K562 (cell line): Measurements from ENCODE around the gene OSM. TPM values are rescaled to one million over a fixed set of nuclear protein-coding genes. Genes with fewer than 3 reads are reported as not detected.

Source experiments
- ATAC-seq: fragments of 200-7000 bp; cut with Tn5 transposase; 3 replicates; pipeline ENCODE4 v1.9.1; 2020; ENCODE audit warnings: moderate library complexity
- BruUV-seq: library from RNA; stranded (reverse); fragments of 400-500 nt; replicated peaks from 2 replicates; lab custom pipeline; 2021; lab: Mats Ljungman, UMichigan
- CTCF ChIA-PET: fragments of 300-600 bp; formaldehyde crosslinking; extraction: SDS; loops from one replicate; lab custom pipeline; 2021; ENCODE audit warnings: low intra/inter-chr PET ratio; lab: Yijun Ruan, JAX
- POLR2A ChIA-PET: fragments of 300-600, 350-650 bp; sonication (Branson Sonifier 250); formaldehyde crosslinking; extraction: SDS; loops from one replicate; lab custom pipeline; 2021; ENCODE audit warnings: antibody characterized with exemption, inconsistent platforms; lab: Yijun Ruan, JAX
- DNase-seq, 4 experiments: peaks; one replicate each; pipeline versions ENCODE4 v3.0.0 to v3.0.0-alpha.2; 2011 to 2018; ENCODE audit warnings: low spot score in 3 of 4, mixed read lengths in 3 of 4; ENCODE audit errors: extremely low read depth in 1 of 4
- FAIRE-seq: peaks from 2 replicates; lab custom pipeline; 2011; peaks lifted over from hg19 to GRCh38; lab: Jason Lieb, UNC
- H2AFZ ChIP-seq: 2 replicates; pipeline ENCODE4 v1.6.0; 2011; ENCODE audit warnings: low read depth, low read length, control low read depth, inconsistent platforms
- H3K27ac ChIP-seq: fragments of 200-600 bp; 3 replicates; pipeline ENCODE4 v1.8.0; 2011; ENCODE audit warnings: low read depth, mild to moderate bottlenecking, control low read depth, inconsistent platforms, low read length, moderate library complexity, mixed read lengths; ENCODE audit errors: extremely low read depth
- H3K27me3 ChIP-seq, 2 experiments: fragments of 300-600 bp in 1 of 2; 2 replicates in 1 of 2; 3 replicates in 1 of 2; pipeline versions ENCODE4 v1.6.0 to v1.8.0; 2011; ENCODE audit warnings: inconsistent platforms in 2 of 2, low read length in 2 of 2, mild to moderate bottlenecking in 1 of 2, mixed read lengths in 1 of 2, moderate library complexity in 1 of 2; ENCODE audit not compliant: control insufficient read depth in 2 of 2, insufficient read depth in 2 of 2
- H3K36me3 ChIP-seq: fragments of 300-600 bp; 3 replicates; pipeline ENCODE4 v1.8.0; 2011; ENCODE audit warnings: mild to moderate bottlenecking, low read length, inconsistent platforms; ENCODE audit not compliant: control insufficient read depth, insufficient read depth
- H3K4me1 ChIP-seq, 2 experiments: fragments of 200-600 bp in 1 of 2; replicated peaks in 1 of 2; 2 replicates in 1 of 2; 3 replicates in 1 of 2; pipeline versions ENCODE4 v1.5.1 to v1.8.0; 2011; ENCODE audit warnings: inconsistent platforms in 2 of 2, low read length in 2 of 2, mild to moderate bottlenecking in 1 of 2, mixed read lengths in 1 of 2, moderate library complexity in 1 of 2; ENCODE audit not compliant: control insufficient read depth in 2 of 2, insufficient read depth in 2 of 2
- H3K4me2 ChIP-seq: 2 replicates; pipeline ENCODE4 v1.6.1; 2011; ENCODE audit warnings: low read length, control low read depth, inconsistent platforms, mixed read lengths; ENCODE audit not compliant: insufficient read depth
- H3K4me3 ChIP-seq: fragments of 200-600 bp; sonication (generic), shearing (Covaris generic); 2 replicates; pipeline ENCODE4 v1.5.1; 2016; ENCODE audit warnings: control low read depth, inconsistent platforms
- H3K79me2 ChIP-seq: fragments of 200-600 bp; 3 replicates; pipeline ENCODE4 v1.8.0; 2011; ENCODE audit warnings: low read length, inconsistent platforms; ENCODE audit not compliant: control insufficient read depth, insufficient read depth
- H3K9ac ChIP-seq, 2 experiments: 2 replicates each; pipeline versions ENCODE4 v1.6.0 to v1.6.1; 2011; ENCODE audit warnings: low read depth in 2 of 2, low read length in 2 of 2, control low read depth in 1 of 2, inconsistent platforms in 1 of 2, mild to moderate bottlenecking in 1 of 2, mixed read lengths in 1 of 2; ENCODE audit not compliant: insufficient read depth in 1 of 2
- H3K9me1 ChIP-seq: one replicate; pipeline ENCODE4 v1.6.0; 2011; ENCODE audit warnings: inconsistent platforms, mild to moderate bottlenecking, low read length, moderate library complexity; ENCODE audit not compliant: control insufficient read depth, insufficient read depth
- H3K9me3 ChIP-seq: replicated peaks from 2 replicates; pipeline ENCODE4 v1.5.1; 2011; ENCODE audit warnings: low read depth, low read length, inconsistent platforms; ENCODE audit not compliant: control insufficient read depth, insufficient read depth
- H4K20me1 ChIP-seq: replicated peaks from 2 replicates; pipeline ENCODE4 v1.6.1; 2011; ENCODE audit warnings: low read length, inconsistent platforms, mixed read lengths; ENCODE audit not compliant: control insufficient read depth, insufficient read depth
- HDAC3 ChIP-seq: fragments of 450-650 bp; IDR thresholded peaks from 2 replicates; pipeline ENCODE4 v1.6.1; 2018; ENCODE audit warnings: borderline replicate concordance, mild to moderate bottlenecking, moderate library complexity; ENCODE audit not compliant: partially characterized antibody
- PHF21A ChIP-seq: fragments of 450-650 bp; IDR thresholded peaks from 2 replicates; pipeline ENCODE4 v1.6.1; 2017; ENCODE audit warnings: low read depth, borderline replicate concordance
- RAD51 ChIP-seq: fragments of 450-650 bp; IDR thresholded peaks from 2 replicates; pipeline ENCODE4 v1.7.1; 2016; ENCODE audit warnings: low read depth, mild to moderate bottlenecking, borderline replicate concordance
- RFX5 ChIP-seq: IDR thresholded peaks from 2 replicates; pipeline ENCODE4 v1.6.1; 2011; ENCODE audit warnings: low read depth, mild to moderate bottlenecking, improper control_type of control experiment, low read length
- ZNF143 ChIP-seq: sonication (generic); formaldehyde crosslinking; IDR thresholded peaks from 2 replicates; pipeline ENCODE4 v1.9.0; 2022; ENCODE audit warnings: mild to moderate bottlenecking, missing genetic modification reagents
- ZNF347 ChIP-seq: fragments of 450-650 bp; formaldehyde crosslinking; IDR thresholded peaks from 2 replicates; pipeline ENCODE4 v1.4.0; 2020; ENCODE audit warnings: low read depth, mild to moderate bottlenecking, moderate library complexity
- ZNF436 ChIP-seq: fragments of 250-450, 450-650 bp; sonication (Bioruptor Pico); formaldehyde crosslinking; IDR thresholded peaks from 2 replicates; pipeline ENCODE4 v1.7.0; 2020; ENCODE audit warnings: mild to moderate bottlenecking
- WGBS: fragments of 100-300 bp; shearing (Covaris generic); methylation state at CpG from one replicate; pipeline ENCODE4 v1.1.6; 2016; ENCODE audit warnings: low coverage, mixed read lengths; ENCODE audit not compliant: insufficient coverage; ENCODE audit errors: missing lambda C conversion rate; 5-methylcytosine and 5-hydroxymethylcytosine counted together
- in situ Hi-C: fragments of 300-500 bp; cut with MboI; formaldehyde crosslinking; loops from 4 replicates; pipeline ENCODE4 v1.15.0; 2018; ENCODE audit warnings: inconsistent platforms, mixed read lengths
- intact Hi-C: fragments of 100-400 bp; cut with micrococcal nuclease; formaldehyde crosslinking; loops from 2 replicates; pipeline ENCODE4 v1.14.2; 2022
- polyA plus RNA-seq, 8 experiments: library from polyadenylated mRNA; depleted of rRNA in 4 of 8; stranded (reverse) in 5 of 8; unstranded in 3 of 8; fragments of >200 nt; fragmentation: Nextera tagmentation in 2 of 8; fragmentation: Illumina TruSeq in 1 of 8; extraction: Ambion mirVana in 2 of 8; extraction: Trizol in 1 of 8; gene quantifications; 2 replicates each; pipeline versions ENCODE4 v1.2.1 to v1.2.3, GENCODE V29; 2011 to 2014; ENCODE audit warnings: inconsistent platforms in 1 of 8, missing spikeins in 1 of 8
- total RNA-seq, 7 experiments: library from RNA; depleted of rRNA in 6 of 7; stranded (reverse); fragments of >200 nt in 6 of 7; fragmentation: Illumina TruSeq in 2 of 7; extraction: Trizol in 2 of 7; gene quantifications; 2 replicates each; pipeline versions ENCODE4 v1.2.1 to v1.2.3, GENCODE V29; 2011 to 2021; ENCODE audit warnings: low replicate concordance in 1 of 7
- TF ChIP-seq, protein P1 (sequence below): fragments of 450-650 bp; IDR thresholded peaks from 2 replicates; pipeline ENCODE4 v1.6.1; 2016; ENCODE audit warnings: antibody characterized with exemption
- TF ChIP-seq, protein P2 (sequence below): fragments of 450-650 bp; formaldehyde crosslinking; IDR thresholded peaks from 2 replicates; pipeline ENCODE4 v1.4.0; 2020; ENCODE audit warnings: mild to moderate bottlenecking
- TF ChIP-seq, protein P3 (sequence below): sonication (generic); formaldehyde crosslinking; IDR thresholded peaks from 2 replicates; pipeline ENCODE4 v1.8.0; 2023; ENCODE audit warnings: mild to moderate bottlenecking, missing genetic modification reagents

The OSM gene
- total and polyA plus RNA-seq, 9 of the 15 experiments (the other 6 are each of a cell fraction or from before 2014, with no cell fraction given), result 0.22 TPM; not detected in 8

DNA sequence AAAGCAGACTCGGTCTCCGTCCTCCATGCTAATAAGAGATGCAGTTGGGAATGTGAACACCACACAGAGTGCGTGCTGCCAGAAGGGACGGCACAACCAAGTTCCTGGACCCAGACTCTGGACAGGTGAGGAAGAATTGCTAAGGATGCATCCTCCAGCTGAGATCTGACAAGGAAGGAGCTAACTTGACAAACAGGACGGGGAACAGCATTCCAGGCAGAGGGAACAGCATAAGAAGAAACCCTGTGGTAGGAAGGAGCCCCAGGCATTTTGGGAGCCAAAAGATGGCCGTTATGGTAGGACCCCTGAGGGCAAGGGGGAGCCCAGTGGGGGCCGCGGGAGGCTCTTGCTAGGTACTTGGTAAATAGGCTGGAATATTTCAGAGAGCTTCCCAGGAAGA lies 6.0 kb downstream of the OSM start:
- H4K20me1 ChIP-seq, result no peaks in the 10 kb centered on the region
- no peak overlapping the region for H3K4me2 ChIP-seq
- ATAC-seq (no peak), DNase-seq (no peak), FAIRE-seq (no peak)
- TF ChIP-seq ZNF436, result no peak
- no peak for TF ChIP-seq PHF21A
- TF ChIP-seq, protein P1, sequence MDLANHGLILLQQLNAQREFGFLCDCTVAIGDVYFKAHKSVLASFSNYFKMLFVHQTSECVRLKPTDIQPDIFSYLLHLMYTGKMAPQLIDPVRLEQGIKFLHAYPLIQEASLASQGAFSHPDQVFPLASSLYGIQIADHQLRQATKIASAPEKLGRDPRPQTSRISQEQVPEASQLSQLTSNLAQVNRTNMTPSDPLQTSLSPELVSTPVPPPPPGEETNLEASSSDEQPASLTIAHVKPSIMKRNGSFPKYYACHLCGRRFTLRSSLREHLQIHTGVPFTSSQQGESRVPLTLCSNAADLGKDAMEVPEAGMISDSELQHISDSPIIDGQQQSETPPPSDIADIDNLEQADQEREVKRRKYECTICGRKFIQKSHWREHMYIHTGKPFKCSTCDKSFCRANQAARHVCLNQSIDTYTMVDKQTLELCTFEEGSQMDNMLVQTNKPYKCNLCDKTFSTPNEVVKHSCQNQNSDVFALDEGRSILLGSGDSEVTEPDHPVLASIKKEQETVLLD, result no peak
- no peak for TF ChIP-seq RAD51
- TF ChIP-seq ZNF143, result no peak
- TF ChIP-seq, protein P2, sequence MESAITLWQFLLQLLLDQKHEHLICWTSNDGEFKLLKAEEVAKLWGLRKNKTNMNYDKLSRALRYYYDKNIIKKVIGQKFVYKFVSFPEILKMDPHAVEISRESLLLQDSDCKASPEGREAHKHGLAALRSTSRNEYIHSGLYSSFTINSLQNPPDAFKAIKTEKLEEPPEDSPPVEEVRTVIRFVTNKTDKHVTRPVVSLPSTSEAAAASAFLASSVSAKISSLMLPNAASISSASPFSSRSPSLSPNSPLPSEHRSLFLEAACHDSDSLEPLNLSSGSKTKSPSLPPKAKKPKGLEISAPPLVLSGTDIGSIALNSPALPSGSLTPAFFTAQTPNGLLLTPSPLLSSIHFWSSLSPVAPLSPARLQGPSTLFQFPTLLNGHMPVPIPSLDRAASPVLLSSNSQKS (CRISPR knock-in tag), result no peak
- no peak for TF ChIP-seq ZNF347
- TF ChIP-seq, protein P3, sequence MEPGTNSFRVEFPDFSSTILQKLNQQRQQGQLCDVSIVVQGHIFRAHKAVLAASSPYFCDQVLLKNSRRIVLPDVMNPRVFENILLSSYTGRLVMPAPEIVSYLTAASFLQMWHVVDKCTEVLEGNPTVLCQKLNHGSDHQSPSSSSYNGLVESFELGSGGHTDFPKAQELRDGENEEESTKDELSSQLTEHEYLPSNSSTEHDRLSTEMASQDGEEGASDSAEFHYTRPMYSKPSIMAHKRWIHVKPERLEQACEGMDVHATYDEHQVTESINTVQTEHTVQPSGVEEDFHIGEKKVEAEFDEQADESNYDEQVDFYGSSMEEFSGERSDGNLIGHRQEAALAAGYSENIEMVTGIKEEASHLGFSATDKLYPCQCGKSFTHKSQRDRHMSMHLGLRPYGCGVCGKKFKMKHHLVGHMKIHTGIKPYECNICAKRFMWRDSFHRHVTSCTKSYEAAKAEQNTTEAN (CRISPR knock-in tag), result no peak
- TF ChIP-seq HDAC3, result no peak
- TF ChIP-seq RFX5, result no peak
- H3K9me3 ChIP-seq, result no peaks in the 10 kb centered on the region
- H3K79me2 ChIP-seq, result no peaks in the 10 kb centered on the region
- BruUV-seq, result no TSS peak
- intact Hi-C loops (no loop called here), in situ Hi-C loops (no loop called here)
- no peaks in the 10 kb centered on the region for H3K27me3 ChIP-seq
- no peak overlapping the region for H3K27ac ChIP-seq
- H3K36me3 ChIP-seq, result no peaks in the 10 kb centered on the region
- WGBS, result 4% methylated on average over 5 of the region's 8 CpGs
- H3K9me1 ChIP-seq, result no peaks in the 10 kb centered on the region
- CTCF ChIA-PET, result no interaction called here
- H3K9ac ChIP-seq, result no peak overlapping the region
- no peak overlapping the region for H2AFZ ChIP-seq
- no peak overlapping the region for H3K4me3 ChIP-seq
- POLR2A ChIA-PET, result interaction anchor here (0.7 to 1.6 kb wide), 4 partner anchors 24 to 627 kb away, joined by 3 to 6 read pairs (median 4); no protein-coding TSS in a partner anchor
- peaks cover 2 to 46% of the 10 kb centered on the region in 2 experiments; a peak in 2 of 5 replicates for H3K4me1 ChIP-seq
